ENCODE data around the gene LRRC14B.

- TF ChIP-seq, protein P1, sequence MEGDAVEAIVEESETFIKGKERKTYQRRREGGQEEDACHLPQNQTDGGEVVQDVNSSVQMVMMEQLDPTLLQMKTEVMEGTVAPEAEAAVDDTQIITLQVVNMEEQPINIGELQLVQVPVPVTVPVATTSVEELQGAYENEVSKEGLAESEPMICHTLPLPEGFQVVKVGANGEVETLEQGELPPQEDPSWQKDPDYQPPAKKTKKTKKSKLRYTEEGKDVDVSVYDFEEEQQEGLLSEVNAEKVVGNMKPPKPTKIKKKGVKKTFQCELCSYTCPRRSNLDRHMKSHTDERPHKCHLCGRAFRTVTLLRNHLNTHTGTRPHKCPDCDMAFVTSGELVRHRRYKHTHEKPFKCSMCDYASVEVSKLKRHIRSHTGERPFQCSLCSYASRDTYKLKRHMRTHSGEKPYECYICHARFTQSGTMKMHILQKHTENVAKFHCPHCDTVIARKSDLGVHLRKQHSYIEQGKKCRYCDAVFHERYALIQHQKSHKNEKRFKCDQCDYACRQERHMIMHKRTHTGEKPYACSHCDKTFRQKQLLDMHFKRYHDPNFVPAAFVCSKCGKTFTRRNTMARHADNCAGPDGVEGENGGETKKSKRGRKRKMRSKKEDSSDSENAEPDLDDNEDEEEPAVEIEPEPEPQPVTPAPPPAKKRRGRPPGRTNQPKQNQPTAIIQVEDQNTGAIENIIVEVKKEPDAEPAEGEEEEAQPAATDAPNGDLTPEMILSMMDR (conservative IDR thresholded peaks at IDR 0.05; ENCODE audit: low read depth, low read length), result no peak
- no peak for TF ChIP-seq EZH2 (IDR thresholded peaks at IDR 0.05; ENCODE audit: low read length, unreplicated experiment)
Observed at GRCh38 chr5:190366-191035, 794 bp upstream of the LRRC14B start.

Data from PC-3 (cell line).